AG04450 (cell line): ENCODE data around the gene LRCH1. TPM values are rescaled to one million over a fixed set of nuclear protein-coding genes. Genes with fewer than 3 reads are reported as not detected.
A peak's percentile ranks its signal among the peaks of the same experiment; 100 is the strongest.

ENCODE experiments used
- CTCF ChIA-PET: fragments of 300-600, 350-600 bp; formaldehyde crosslinking; extraction: SDS; loops from one replicate; lab custom pipeline; 2022; ENCODE audit warnings: antibody characterized with exemption, inconsistent platforms; lab: Charles Lee
- POLR2A ChIA-PET: fragments of 350-600 bp; formaldehyde crosslinking; extraction: SDS; loops from one replicate; lab custom pipeline; 2021; ENCODE audit warnings: antibody characterized with exemption, inconsistent platforms; lab: Yijun Ruan, JAX
- DNase-seq: peaks from one replicate; pipeline ENCODE4 v3.0.0-alpha.2; 2011; ENCODE audit warnings: low read depth, low spot score
- H3K27ac ChIP-seq: one replicate; pipeline ENCODE4 v1.5.1; 2012; ENCODE audit warnings: low read depth, low read length, control low read depth
- H3K27me3 ChIP-seq: one replicate; pipeline ENCODE4 v1.6.0; 2012; ENCODE audit warnings: low read length; ENCODE audit not compliant: control insufficient read depth, insufficient read depth
- H3K4me3 ChIP-seq: 2 replicates; pipeline ENCODE4 v1.5.1; 2011; ENCODE audit warnings: mild to moderate bottlenecking, low read depth, low read length, control low read depth
- H3K9me3 ChIP-seq: 2 replicates; pipeline ENCODE4 v1.5.1; 2012; ENCODE audit warnings: low read length; ENCODE audit not compliant: control insufficient read depth, insufficient read depth
- CTCF ChIP-seq: IDR thresholded peaks from 2 replicates; pipeline ENCODE4 v1.5.1; 2011; ENCODE audit warnings: low read depth, low read length, control low read depth, inconsistent platforms
- polyA plus RNA-seq: library from polyadenylated mRNA; depleted of rRNA; stranded (reverse); fragments of >200 nt; gene quantifications from 2 replicates; pipeline ENCODE4 v1.2.3, GENCODE V29; 2011

Gene LRCH1
- polyA plus RNA-seq, 1 experiment = 17.4 TPM

- no peak overlapping the region for H3K4me3 ChIP-seq
- H3K27me3 ChIP-seq = no peaks in the 10 kb centered on the region
- H3K27ac ChIP-seq = peak overlapping the region; percentile 21
- no peaks in the 10 kb centered on the region for H3K9me3 ChIP-seq
- no peak for DNase-seq
- ChIA-PET POLR2A (interaction anchor here (0.6 to 1.0 kb wide), 2 partner anchors 10 to 88 kb away, joined by 3 to 4 read pairs; no protein-coding TSS in a partner anchor), CTCF (interaction anchor here (0.8 kb wide), 1 partner anchor 104 kb away, joined by 4 read pairs; no protein-coding TSS in a partner anchor)
- TF ChIP-seq CTCF = no peak
These were observed 102.6 kb downstream of the LRCH1 start for GRCh38 chr13:46655377-46656180.

- CTCF ChIA-PET = interaction anchor here (0.6 kb wide), 1 partner anchor 21 kb away, joined by 3 read pairs; no protein-coding TSS in a partner anchor
- no peak for DNase-seq
- Histone ChIP-seq H3K4me3 (no peak overlapping the region), H3K9me3 (no peaks in the 10 kb centered on the region), H3K27ac (no peak overlapping the region), H3K27me3 (no peaks in the 10 kb centered on the region)
- TF ChIP-seq CTCF = no peak
- POLR2A ChIA-PET = no interaction called here
These were observed 103.8 kb downstream of the LRCH1 start for GRCh38 chr13:46656786-46657185.

- Histone ChIP-seq H3K4me3 (no peak overlapping the region), H3K27me3 (no peaks in the 10 kb centered on the region), H3K9me3 (no peaks in the 10 kb centered on the region), H3K27ac (no peak overlapping the region)
- ChIA-PET CTCF (interaction anchor here (0.6 kb wide), 1 partner anchor 9 kb away, joined by 3 read pairs; no protein-coding TSS in a partner anchor), POLR2A (no interaction called here)
- no peak for TF ChIP-seq CTCF
- DNase-seq = no peak
These were observed 106.6 kb downstream of the LRCH1 start for GRCh38 chr13:46659413-46660065.

GRCh38 chr13:46660416-46660815, 107.4 kb downstream of the LRCH1 start:
- CTCF ChIA-PET = interaction anchor here (0.6 kb wide), 1 partner anchor 9 kb away, joined by 3 read pairs; no protein-coding TSS in a partner anchor

More at GRCh38 chr13:46660416-46660815, 107.4 kb downstream of the LRCH1 start:
- no peak for DNase-seq
- Histone ChIP-seq H3K9me3 (no peaks in the 10 kb centered on the region), H3K27me3 (no peaks in the 10 kb centered on the region), H3K4me3 (no peak overlapping the region), H3K27ac (no peak overlapping the region)
- POLR2A ChIA-PET = no interaction called here
- TF ChIP-seq CTCF = no peak
